ENCODE data around the gene CA14. TPM values are rescaled to one million over a fixed set of nuclear protein-coding genes. Genes with fewer than 3 reads are reported as not detected.
"Not testable (repeated sequence)": the region's sequence is repeated elsewhere in the genome, so short reads cannot be mapped to it uniquely, and the experiment has no call there.

CA14 gene
- total and polyA plus RNA-seq, 2 experiments from 2014 or later: 41.3 to 47.4 TPM

DNA sequence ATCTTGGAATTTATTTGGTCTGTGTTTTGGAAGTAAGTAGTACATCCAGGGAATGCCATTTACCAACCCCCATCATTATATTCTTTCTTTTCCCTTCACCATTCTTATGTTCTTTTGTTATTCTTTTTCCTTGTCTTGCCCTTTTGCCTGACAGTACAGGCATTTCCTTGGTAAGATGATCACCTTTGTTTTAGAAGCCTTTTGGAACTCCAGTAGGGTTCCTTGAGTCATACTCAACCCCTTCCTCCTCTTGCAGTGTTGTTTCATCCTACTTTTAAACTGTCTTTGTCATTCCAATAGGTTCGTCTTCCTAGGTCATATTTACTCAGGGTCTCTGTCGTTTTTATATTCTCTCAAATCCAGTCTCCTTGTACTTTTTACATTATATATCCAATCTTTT is 45.3 kb downstream of the CA14 start (continued):
- TF ChIP-seq, protein P1, sequence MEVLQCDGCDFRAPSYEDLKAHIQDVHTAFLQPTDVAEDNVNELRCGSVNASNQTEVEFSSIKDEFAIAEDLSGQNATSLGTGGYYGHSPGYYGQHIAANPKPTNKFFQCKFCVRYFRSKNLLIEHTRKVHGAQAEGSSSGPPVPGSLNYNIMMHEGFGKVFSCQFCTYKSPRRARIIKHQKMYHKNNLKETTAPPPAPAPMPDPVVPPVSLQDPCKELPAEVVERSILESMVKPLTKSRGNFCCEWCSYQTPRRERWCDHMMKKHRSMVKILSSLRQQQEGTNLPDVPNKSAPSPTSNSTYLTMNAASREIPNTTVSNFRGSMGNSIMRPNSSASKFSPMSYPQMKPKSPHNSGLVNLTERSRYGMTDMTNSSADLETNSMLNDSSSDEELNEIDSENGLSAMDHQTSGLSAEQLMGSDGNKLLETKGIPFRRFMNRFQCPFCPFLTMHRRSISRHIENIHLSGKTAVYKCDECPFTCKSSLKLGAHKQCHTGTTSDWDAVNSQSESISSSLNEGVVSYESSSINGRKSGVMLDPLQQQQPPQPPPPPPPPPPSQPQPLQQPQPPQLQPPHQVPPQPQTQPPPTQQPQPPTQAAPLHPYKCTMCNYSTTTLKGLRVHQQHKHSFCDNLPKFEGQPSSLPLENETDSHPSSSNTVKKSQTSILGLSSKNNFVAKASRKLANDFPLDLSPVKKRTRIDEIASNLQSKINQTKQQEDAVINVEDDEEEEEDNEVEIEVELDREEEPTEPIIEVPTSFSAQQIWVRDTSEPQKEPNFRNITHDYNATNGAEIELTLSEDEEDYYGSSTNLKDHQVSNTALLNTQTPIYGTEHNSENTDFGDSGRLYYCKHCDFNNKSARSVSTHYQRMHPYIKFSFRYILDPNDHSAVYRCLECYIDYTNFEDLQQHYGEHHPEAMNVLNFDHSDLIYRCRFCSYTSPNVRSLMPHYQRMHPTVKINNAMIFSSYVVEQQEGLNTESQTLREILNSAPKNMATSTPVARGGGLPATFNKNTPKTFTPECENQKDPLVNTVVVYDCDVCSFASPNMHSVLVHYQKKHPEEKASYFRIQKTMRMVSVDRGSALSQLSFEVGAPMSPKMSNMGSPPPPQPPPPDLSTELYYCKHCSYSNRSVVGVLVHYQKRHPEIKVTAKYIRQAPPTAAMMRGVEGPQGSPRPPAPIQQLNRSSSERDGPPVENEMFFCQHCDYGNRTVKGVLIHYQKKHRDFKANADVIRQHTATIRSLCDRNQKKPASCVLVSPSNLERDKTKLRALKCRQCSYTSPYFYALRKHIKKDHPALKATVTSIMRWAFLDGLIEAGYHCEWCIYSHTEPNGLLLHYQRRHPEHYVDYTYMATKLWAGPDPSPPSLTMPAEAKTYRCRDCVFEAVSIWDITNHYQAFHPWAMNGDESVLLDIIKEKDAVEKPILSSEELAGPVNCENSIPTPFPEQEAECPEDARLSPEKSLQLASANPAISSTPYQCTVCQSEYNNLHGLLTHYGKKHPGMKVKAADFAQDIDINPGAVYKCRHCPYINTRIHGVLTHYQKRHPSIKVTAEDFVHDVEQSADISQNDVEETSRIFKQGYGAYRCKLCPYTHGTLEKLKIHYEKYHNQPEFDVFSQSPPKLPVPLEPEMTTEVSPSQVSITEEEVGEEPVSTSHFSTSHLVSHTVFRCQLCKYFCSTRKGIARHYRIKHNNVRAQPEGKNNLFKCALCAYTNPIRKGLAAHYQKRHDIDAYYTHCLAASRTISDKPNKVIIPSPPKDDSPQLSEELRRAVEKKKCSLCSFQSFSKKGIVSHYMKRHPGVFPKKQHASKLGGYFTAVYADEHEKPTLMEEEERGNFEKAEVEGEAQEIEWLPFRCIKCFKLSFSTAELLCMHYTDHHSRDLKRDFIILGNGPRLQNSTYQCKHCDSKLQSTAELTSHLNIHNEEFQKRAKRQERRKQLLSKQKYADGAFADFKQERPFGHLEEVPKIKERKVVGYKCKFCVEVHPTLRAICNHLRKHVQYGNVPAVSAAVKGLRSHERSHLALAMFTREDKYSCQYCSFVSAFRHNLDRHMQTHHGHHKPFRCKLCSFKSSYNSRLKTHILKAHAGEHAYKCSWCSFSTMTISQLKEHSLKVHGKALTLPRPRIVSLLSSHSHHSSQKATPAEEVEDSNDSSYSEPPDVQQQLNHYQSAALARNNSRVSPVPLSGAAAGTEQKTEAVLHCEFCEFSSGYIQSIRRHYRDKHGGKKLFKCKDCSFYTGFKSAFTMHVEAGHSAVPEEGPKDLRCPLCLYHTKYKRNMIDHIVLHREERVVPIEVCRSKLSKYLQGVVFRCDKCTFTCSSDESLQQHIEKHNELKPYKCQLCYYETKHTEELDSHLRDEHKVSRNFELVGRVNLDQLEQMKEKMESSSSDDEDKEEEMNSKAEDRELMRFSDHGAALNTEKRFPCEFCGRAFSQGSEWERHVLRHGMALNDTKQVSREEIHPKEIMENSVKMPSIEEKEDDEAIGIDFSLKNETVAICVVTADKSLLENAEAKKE (CRISPR knock-in tag; IDR thresholded peaks at IDR 0.05): no peak
- TF ChIP-seq EZH2phosphoT487 (IDR thresholded peaks at IDR 0.05; ENCODE audit: unreplicated experiment) (no peak), STAT1 (IDR thresholded peaks at IDR 0.05; ENCODE audit: unreplicated experiment) (no peak), CREB1 (CRISPR knock-in tag; IDR thresholded peaks at IDR 0.05; ENCODE audit: low read depth) (no peak), EZH2 (IDR thresholded peaks at IDR 0.05; ENCODE audit: low read depth, unreplicated experiment) (no peak), JUNB (IDR thresholded peaks at IDR 0.05; ENCODE audit: unreplicated experiment) (no peak), ZNF114 (CRISPR knock-in tag; IDR thresholded peaks at IDR 0.05) (no peak), NANOG (IDR thresholded peaks at IDR 0.05; ENCODE audit: borderline replicate concordance) (no peak)
- TF ChIP-seq, protein P2, sequence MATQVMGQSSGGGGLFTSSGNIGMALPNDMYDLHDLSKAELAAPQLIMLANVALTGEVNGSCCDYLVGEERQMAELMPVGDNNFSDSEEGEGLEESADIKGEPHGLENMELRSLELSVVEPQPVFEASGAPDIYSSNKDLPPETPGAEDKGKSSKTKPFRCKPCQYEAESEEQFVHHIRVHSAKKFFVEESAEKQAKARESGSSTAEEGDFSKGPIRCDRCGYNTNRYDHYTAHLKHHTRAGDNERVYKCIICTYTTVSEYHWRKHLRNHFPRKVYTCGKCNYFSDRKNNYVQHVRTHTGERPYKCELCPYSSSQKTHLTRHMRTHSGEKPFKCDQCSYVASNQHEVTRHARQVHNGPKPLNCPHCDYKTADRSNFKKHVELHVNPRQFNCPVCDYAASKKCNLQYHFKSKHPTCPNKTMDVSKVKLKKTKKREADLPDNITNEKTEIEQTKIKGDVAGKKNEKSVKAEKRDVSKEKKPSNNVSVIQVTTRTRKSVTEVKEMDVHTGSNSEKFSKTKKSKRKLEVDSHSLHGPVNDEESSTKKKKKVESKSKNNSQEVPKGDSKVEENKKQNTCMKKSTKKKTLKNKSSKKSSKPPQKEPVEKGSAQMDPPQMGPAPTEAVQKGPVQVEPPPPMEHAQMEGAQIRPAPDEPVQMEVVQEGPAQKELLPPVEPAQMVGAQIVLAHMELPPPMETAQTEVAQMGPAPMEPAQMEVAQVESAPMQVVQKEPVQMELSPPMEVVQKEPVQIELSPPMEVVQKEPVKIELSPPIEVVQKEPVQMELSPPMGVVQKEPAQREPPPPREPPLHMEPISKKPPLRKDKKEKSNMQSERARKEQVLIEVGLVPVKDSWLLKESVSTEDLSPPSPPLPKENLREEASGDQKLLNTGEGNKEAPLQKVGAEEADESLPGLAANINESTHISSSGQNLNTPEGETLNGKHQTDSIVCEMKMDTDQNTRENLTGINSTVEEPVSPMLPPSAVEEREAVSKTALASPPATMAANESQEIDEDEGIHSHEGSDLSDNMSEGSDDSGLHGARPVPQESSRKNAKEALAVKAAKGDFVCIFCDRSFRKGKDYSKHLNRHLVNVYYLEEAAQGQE (IDR thresholded peaks at IDR 0.05; ENCODE audit: unreplicated experiment): no peak
- TF ChIP-seq, protein P3, sequence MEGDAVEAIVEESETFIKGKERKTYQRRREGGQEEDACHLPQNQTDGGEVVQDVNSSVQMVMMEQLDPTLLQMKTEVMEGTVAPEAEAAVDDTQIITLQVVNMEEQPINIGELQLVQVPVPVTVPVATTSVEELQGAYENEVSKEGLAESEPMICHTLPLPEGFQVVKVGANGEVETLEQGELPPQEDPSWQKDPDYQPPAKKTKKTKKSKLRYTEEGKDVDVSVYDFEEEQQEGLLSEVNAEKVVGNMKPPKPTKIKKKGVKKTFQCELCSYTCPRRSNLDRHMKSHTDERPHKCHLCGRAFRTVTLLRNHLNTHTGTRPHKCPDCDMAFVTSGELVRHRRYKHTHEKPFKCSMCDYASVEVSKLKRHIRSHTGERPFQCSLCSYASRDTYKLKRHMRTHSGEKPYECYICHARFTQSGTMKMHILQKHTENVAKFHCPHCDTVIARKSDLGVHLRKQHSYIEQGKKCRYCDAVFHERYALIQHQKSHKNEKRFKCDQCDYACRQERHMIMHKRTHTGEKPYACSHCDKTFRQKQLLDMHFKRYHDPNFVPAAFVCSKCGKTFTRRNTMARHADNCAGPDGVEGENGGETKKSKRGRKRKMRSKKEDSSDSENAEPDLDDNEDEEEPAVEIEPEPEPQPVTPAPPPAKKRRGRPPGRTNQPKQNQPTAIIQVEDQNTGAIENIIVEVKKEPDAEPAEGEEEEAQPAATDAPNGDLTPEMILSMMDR (conservative IDR thresholded peaks at IDR 0.05; ENCODE audit: low read depth in 2 of 2): no peak

DNA sequence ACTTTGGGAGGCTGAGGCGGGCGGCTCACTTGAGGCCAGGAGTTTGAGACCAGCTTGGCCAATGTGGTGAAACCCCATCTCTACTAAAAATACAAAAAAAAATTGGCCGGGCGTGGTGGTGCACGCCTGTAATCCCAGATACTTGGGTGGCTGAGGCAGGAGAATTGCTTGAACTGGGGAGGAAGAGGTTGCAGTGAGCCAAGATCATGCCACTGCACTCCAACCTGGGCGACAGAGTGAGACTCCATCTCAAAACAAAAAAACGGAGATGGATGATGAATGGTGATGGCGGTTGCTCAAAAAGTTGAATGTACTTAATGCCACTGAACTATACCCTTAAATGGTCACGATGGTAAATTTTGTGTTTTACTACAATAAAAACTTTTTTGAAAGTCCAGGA is 51.0 kb downstream of the CA14 start:
- H3K9me2 ChIP-seq (ENCODE audit: insufficient read depth); H2AFZ ChIP-seq; H3K27ac Mint-ChIP-seq; H3K4me3 Mint-ChIP-seq; ATAC-seq; H3K79me2 ChIP-seq (replicated peaks; ENCODE audit: insufficient read depth); H3K4me1 ChIP-seq (ENCODE audit: insufficient read depth); H3K4me2 ChIP-seq; H3K27me3 ChIP-seq (ENCODE audit: insufficient read depth); H3K27me3 Mint-ChIP-seq (ENCODE audit: insufficient read depth, low read depth, poor library complexity); H3K4me3 ChIP-seq; H3K27ac ChIP-seq (ENCODE audit: low read depth); H3K9me3 Mint-ChIP-seq; DNase-seq (ENCODE audit: low spot score); H3K4me1 Mint-ChIP-seq: not testable (repeated sequence)
- peaks cover 10% of the 10 kb centered on the region for H3F3A ChIP-seq (replicated peaks; ENCODE audit: low read depth)
- peaks cover 14% of the 10 kb centered on the region for H3K36me3 ChIP-seq (ENCODE audit: insufficient read depth)
- H3K36me3 Mint-ChIP-seq (ENCODE audit: low read depth): peaks cover 54% of the 10 kb centered on the region
- peaks cover 11% of the 10 kb centered on the region; the same call in 1 of the 2 replicates for H4K20me1 ChIP-seq (replicated peaks; ENCODE audit: insufficient read depth)
